ENCODE results near the gene MAN1A2. TPM values are rescaled to one million over a fixed set of nuclear protein-coding genes. Genes with fewer than 3 reads are reported as not detected.

The MAN1A2 gene
- polyA plus RNA-seq, 3 donors = 4.0 to 10.5 (median 7.2) TPM

DNA sequence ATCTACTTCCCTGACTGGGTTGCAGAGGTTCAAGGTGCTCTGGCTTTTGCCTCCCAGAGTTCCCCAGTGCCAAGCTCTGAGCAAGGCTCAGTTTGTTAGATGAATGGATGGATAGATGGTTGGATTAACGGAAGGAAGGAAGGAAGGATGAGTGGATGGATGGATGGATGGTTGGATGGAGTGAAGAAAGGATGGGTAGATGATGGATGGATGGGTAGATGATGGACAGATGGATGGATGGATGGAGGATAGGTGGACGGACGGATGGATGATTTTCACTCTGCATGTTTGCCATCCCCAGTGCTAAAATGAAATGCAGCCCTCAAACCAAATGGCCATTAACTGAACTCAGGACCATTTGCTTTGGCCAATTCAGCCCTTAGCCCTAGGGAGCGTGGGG lies 211.2 kb downstream of the MAN1A2 start:
- Histone ChIP-seq H3K4me2 (replicated peaks; ENCODE audit: extremely low read depth, low read length, poor library complexity, severe bottlenecking) (no peak overlapping the region), H3K27ac (ENCODE audit: low read depth in 1 of 2, low read length in 2 of 2) (no peak overlapping the region), H3K4me1 (ENCODE audit: control insufficient read depth in 1 of 2, insufficient read depth in 2 of 2, low read length in 2 of 2) (no peaks in the 10 kb centered on the region), H3K9ac (ENCODE audit: insufficient read depth, low read length, poor library complexity, severe bottlenecking) (no peak overlapping the region), H3K9me3 (replicated peaks in 1 of 2; ENCODE audit: control insufficient read depth in 1 of 2, insufficient read depth in 1 of 2, low read length in 2 of 2) (no peaks in the 10 kb centered on the region), H3K27me3 (ENCODE audit: control insufficient read depth in 2 of 2, insufficient read depth in 2 of 2, low read length in 2 of 2) (no peaks in the 10 kb centered on the region), H3K4me3 (replicated peaks in 1 of 3; ENCODE audit: low read depth in 2 of 3, low read length in 3 of 3) (no peak overlapping the region), H3K79me2 (ENCODE audit: insufficient read depth, low read length) (no peaks in the 10 kb centered on the region), H3K36me3 (replicated peaks in 1 of 2; ENCODE audit: control insufficient read depth in 1 of 2, insufficient read depth in 2 of 2, low read length in 2 of 2) (no peaks in the 10 kb centered on the region), H2AFZ (ENCODE audit: insufficient read depth, low read depth, low read length, poor library complexity, severe bottlenecking) (no peak overlapping the region), H4K20me1 (ENCODE audit: insufficient read depth, low read length) (no peaks in the 10 kb centered on the region)
- no peaks in the 10 kb centered on the region for H3K36me3 Mint-ChIP-seq
- no peak for DNase-seq
- 83% methylated on average over 1 of the region's 4 CpGs for WGBS (ENCODE audit: insufficient coverage)
- TF ChIP-seq, protein P1, sequence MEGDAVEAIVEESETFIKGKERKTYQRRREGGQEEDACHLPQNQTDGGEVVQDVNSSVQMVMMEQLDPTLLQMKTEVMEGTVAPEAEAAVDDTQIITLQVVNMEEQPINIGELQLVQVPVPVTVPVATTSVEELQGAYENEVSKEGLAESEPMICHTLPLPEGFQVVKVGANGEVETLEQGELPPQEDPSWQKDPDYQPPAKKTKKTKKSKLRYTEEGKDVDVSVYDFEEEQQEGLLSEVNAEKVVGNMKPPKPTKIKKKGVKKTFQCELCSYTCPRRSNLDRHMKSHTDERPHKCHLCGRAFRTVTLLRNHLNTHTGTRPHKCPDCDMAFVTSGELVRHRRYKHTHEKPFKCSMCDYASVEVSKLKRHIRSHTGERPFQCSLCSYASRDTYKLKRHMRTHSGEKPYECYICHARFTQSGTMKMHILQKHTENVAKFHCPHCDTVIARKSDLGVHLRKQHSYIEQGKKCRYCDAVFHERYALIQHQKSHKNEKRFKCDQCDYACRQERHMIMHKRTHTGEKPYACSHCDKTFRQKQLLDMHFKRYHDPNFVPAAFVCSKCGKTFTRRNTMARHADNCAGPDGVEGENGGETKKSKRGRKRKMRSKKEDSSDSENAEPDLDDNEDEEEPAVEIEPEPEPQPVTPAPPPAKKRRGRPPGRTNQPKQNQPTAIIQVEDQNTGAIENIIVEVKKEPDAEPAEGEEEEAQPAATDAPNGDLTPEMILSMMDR (IDR thresholded peaks at IDR 0.05) = no peak
- H3K4me1 Mint-ChIP-seq = no peaks in the 10 kb centered on the region
- no peak overlapping the region for H3K4me3 Mint-ChIP-seq
- no peak overlapping the region for H3K27ac Mint-ChIP-seq
- peaks cover 0 to 2% (median 1%) of the 10 kb centered on the region in 3 donors for H3K27me3 Mint-ChIP-seq (ENCODE audit: low read depth in 3 of 3)
- intact Hi-C loops (cut with micrococcal nuclease) = no loop called here
- H3K9me3 Mint-ChIP-seq = no peaks in the 10 kb centered on the region

Other genes starting within 250 kb of the MAN1A2 start
- 1 to 10 TPM in 1 of 3 donors, under 1 TPM in 1, not detected in 1; 0.85 to 1.4 TPM for gene TRIM45, start 245.7 kb upstream of the MAN1A2 start, polyA plus RNA-seq
- not detected for gene VTCN1, start 156.5 kb upstream of the MAN1A2 start, polyA plus RNA-seq
- gene TENT5C, start 238.6 kb downstream of the MAN1A2 start, polyA plus RNA-seq = under 1 TPM; 0.17 to 0.69 (median 0.27) TPM